IMR-90 (cell line): ENCODE results near the gene IGF1R. TPM values are rescaled to one million over a fixed set of nuclear protein-coding genes. Genes with fewer than 3 reads are reported as not detected.

Experiments
- ATAC-seq: fragments of 200-7000 bp; cut with Tn5 transposase; 2 replicates; pipeline ENCODE4 v1.9.1; 2020; ENCODE audit warnings: low read depth, mild to moderate bottlenecking, moderate library complexity
- BruUV-seq: library from RNA; stranded (reverse); fragments of 400-500 nt; replicated peaks from 2 replicates; lab custom pipeline; 2021; lab: Mats Ljungman, UMichigan
- CTCF ChIA-PET: fragments of 300-600 bp; formaldehyde crosslinking; extraction: SDS; loops from one replicate; lab custom pipeline; 2021; ENCODE audit warnings: antibody characterized with exemption; lab: Yijun Ruan, JAX
- POLR2A ChIA-PET: fragments of 300-600 bp; sonication (Branson Sonifier 250); formaldehyde crosslinking; loops from one replicate; lab custom pipeline; 2022; ENCODE audit warnings: antibody characterized with exemption; ENCODE audit not compliant: unreplicated experiment; lab: Charles Lee
- DNase-seq: peaks from one replicate; pipeline ENCODE4 v3.0.0; 2013
- H2AFZ ChIP-seq: replicated peaks from 2 replicates; pipeline ENCODE3; 2013; ENCODE audit warnings: low read length, mild to moderate bottlenecking; ENCODE audit not compliant: poor library complexity
- H2AK5ac ChIP-seq: 2 replicates; pipeline ENCODE4 v1.6.1; 2013; ENCODE audit warnings: low read depth, low read length, inconsistent platforms
- H2AK9ac ChIP-seq: replicated peaks from 2 replicates; pipeline ENCODE3; 2013; ENCODE audit warnings: mild to moderate bottlenecking, low read depth, low read length, moderate library complexity; ENCODE audit not compliant: poor library complexity
- H2BK120ac ChIP-seq: 2 replicates; pipeline ENCODE4 v1.6.1; 2013; ENCODE audit warnings: low read depth, low read length, inconsistent platforms
- H2BK15ac ChIP-seq: 3 replicates; pipeline ENCODE4 v1.6.1; 2013; ENCODE audit warnings: low read depth, low read length, inconsistent platforms
- H2BK20ac ChIP-seq: 2 replicates; pipeline ENCODE4 v1.6.1; 2013; ENCODE audit warnings: low read depth, mild to moderate bottlenecking, inconsistent platforms, low read length, moderate library complexity
- H2BK5ac ChIP-seq: 2 replicates; pipeline ENCODE4 v1.6.1; 2013; ENCODE audit warnings: mild to moderate bottlenecking, low read depth, low read length, inconsistent platforms; ENCODE audit not compliant: poor library complexity, severe bottlenecking
- H3K14ac ChIP-seq: replicated peaks from 2 replicates; pipeline ENCODE4 v1.6.1; 2013; ENCODE audit warnings: low read depth, low read length, inconsistent platforms
- H3K18ac ChIP-seq: 2 replicates; pipeline ENCODE4 v1.6.1; 2013; ENCODE audit warnings: low read depth, low read length, control low read depth
- H3K23ac ChIP-seq: 2 replicates; pipeline ENCODE4 v1.6.1; 2013; ENCODE audit warnings: low read depth, low read length, inconsistent platforms
- H3K27ac ChIP-seq: 2 replicates; pipeline ENCODE4 v1.5.1; 2013; ENCODE audit warnings: mild to moderate bottlenecking, control low read depth, low read length; ENCODE audit not compliant: insufficient read depth
- H3K27me3 ChIP-seq: 2 replicates; pipeline ENCODE4 v1.6.1; 2013; ENCODE audit warnings: low read length; ENCODE audit not compliant: control insufficient read depth, insufficient read depth
- H3K36me3 ChIP-seq: 2 replicates; pipeline ENCODE4 v1.6.1; 2013; ENCODE audit warnings: low read length, mixed read lengths; ENCODE audit not compliant: control insufficient read depth, insufficient read depth
- H3K4ac ChIP-seq: 2 replicates; pipeline ENCODE4 v1.6.1; 2013; ENCODE audit warnings: low read depth, low read length, inconsistent platforms
- H3K4me1 ChIP-seq: 2 replicates; pipeline ENCODE4 v1.6.1; 2013; ENCODE audit warnings: low read length, mixed read lengths; ENCODE audit not compliant: control insufficient read depth, insufficient read depth
- H3K4me2 ChIP-seq: 2 replicates; pipeline ENCODE4 v1.6.1; 2013; ENCODE audit warnings: low read depth, mild to moderate bottlenecking, control low read depth, low read length, moderate library complexity
- H3K4me3 ChIP-seq: 2 replicates; pipeline ENCODE4 v1.5.1; 2013; ENCODE audit warnings: low read depth, mild to moderate bottlenecking, control low read depth, low read length, moderate library complexity; ENCODE audit not compliant: insufficient read depth
- H3K56ac ChIP-seq: 2 replicates; pipeline ENCODE4 v1.6.1; 2013; ENCODE audit warnings: low read length, inconsistent platforms; ENCODE audit not compliant: insufficient read depth; ENCODE audit errors: extremely low read depth
- H3K79me1 ChIP-seq, 2 experiments: 2 replicates each; pipeline ENCODE4 v1.6.1; 2013; ENCODE audit warnings: low read length in 2 of 2, inconsistent platforms in 1 of 2, low read depth in 1 of 2
- H3K9ac ChIP-seq: 2 replicates; pipeline ENCODE4 v1.6.1; 2013; ENCODE audit warnings: low read depth, low read length, control low read depth
- H3K9me1 ChIP-seq: 2 replicates; pipeline ENCODE4 v1.6.1; 2013; ENCODE audit warnings: low read length, inconsistent platforms; ENCODE audit not compliant: insufficient read depth
- H3K9me3 ChIP-seq: 2 replicates; pipeline ENCODE4 v1.6.1; 2013; ENCODE audit warnings: low read length; ENCODE audit not compliant: control insufficient read depth, insufficient read depth
- H4K20me1 ChIP-seq: 2 replicates; pipeline ENCODE4 v1.6.1; 2013; ENCODE audit warnings: low read length, inconsistent platforms; ENCODE audit not compliant: insufficient read depth
- H4K5ac ChIP-seq: 2 replicates; pipeline ENCODE4 v1.6.1; 2013; ENCODE audit warnings: mild to moderate bottlenecking, low read depth, low read length, control low read depth
- H4K8ac ChIP-seq, 2 experiments: 2 replicates each; pipeline ENCODE4 v1.6.1; 2013; ENCODE audit warnings: low read depth in 2 of 2, low read length in 2 of 2, control low read depth in 1 of 2, inconsistent platforms in 1 of 2
- H4K91ac ChIP-seq: 2 replicates; pipeline ENCODE4 v1.6.1; 2013; ENCODE audit warnings: low read depth, low read length, inconsistent platforms; ENCODE audit not compliant: insufficient read depth
- CEBPB ChIP-seq: IDR thresholded peaks from 2 replicates; pipeline ENCODE4 v1.6.1; 2012; ENCODE audit warnings: low read depth, low read length, improper control_type of control experiment
- WGBS, 2 experiments: methylation state at CpG; one replicate each; pipeline versions ENCODE4 v1.1.5 to v1.1.7; 2013; ENCODE audit warnings: missing lambda C conversion rate in 2 of 2; ENCODE audit not compliant: insufficient read length in 1 of 2; ENCODE audit errors: extremely low coverage in 2 of 2; 5-methylcytosine and 5-hydroxymethylcytosine counted together
- dilution Hi-C: fragments of 300-500 bp; cut with HindIII; formaldehyde crosslinking; loops from one replicate; pipeline ENCODE4 v1.14.3; 2018; ENCODE audit warnings: low sequenced_read_pairs; ENCODE audit not compliant: unreplicated experiment
- in situ Hi-C: fragments of 300-500 bp; cut with MboI; formaldehyde crosslinking; loops from 3 replicates; pipeline ENCODE4 v1.14.3; 2019; ENCODE audit warnings: low sequenced_read_pairs, inconsistent platforms, mixed read lengths
- intact Hi-C: fragments of 100-400 bp; cut with micrococcal nuclease; formaldehyde crosslinking; loops from 2 replicates; pipeline ENCODE4 v1.10.0; 2022
- polyA plus RNA-seq, 3 experiments: library from polyadenylated mRNA; depleted of rRNA; stranded (reverse); fragments of >200 nt; gene quantifications; 2 replicates each; pipeline ENCODE4 v1.2.3, GENCODE V29; 2012; ENCODE audit warnings: low replicate concordance in 1 of 3
- total RNA-seq: library from RNA; depleted of rRNA; stranded (reverse); fragments of >200 nt; gene quantifications from 2 replicates; pipeline ENCODE4 v1.2.3, GENCODE V29; 2012
- TF ChIP-seq, protein P1 (sequence below): fragments of 150-350 bp; IDR thresholded peaks from 2 replicates; pipeline ENCODE4 v1.6.1; 2016; ENCODE audit warnings: low read depth, mild to moderate bottlenecking, low read length, moderate library complexity, borderline replicate concordance

IGF1R gene
- total and polyA plus RNA-seq, 2 of the 4 experiments (the other 2 are of a cell fraction) = 24.0 to 24.9 TPM

GRCh38 chr15:98765610-98766009 lies 117.3 kb downstream of the IGF1R start:
- H4K8ac ChIP-seq = no peak overlapping the region
- no peak overlapping the region for H4K5ac ChIP-seq
- intact Hi-C loops = no loop called here
- H3K36me3 ChIP-seq = no peaks in the 10 kb centered on the region; the same call in 1 of the 2 replicates
- H2BK120ac ChIP-seq = no peak overlapping the region; the same call in 1 of the 2 replicates
- peaks cover 31 to 82% of the 10 kb centered on the region in 2 experiments for H3K79me1 ChIP-seq
- no peak overlapping the region for H3K4me2 ChIP-seq
- CTCF ChIA-PET = interaction anchor here (1.8 kb wide), 1 partner anchor 14 kb away, joined by 5 read pairs; no protein-coding TSS in a partner anchor
- TF ChIP-seq, protein P1, sequence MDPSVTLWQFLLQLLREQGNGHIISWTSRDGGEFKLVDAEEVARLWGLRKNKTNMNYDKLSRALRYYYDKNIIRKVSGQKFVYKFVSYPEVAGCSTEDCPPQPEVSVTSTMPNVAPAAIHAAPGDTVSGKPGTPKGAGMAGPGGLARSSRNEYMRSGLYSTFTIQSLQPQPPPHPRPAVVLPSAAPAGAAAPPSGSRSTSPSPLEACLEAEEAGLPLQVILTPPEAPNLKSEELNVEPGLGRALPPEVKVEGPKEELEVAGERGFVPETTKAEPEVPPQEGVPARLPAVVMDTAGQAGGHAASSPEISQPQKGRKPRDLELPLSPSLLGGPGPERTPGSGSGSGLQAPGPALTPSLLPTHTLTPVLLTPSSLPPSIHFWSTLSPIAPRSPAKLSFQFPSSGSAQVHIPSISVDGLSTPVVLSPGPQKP = no peak
- TF ChIP-seq CEBPB = peak; percentile 66
- H3K14ac ChIP-seq = peak overlapping the region; percentile 52; the same call in 1 of the 2 replicates
- DNase-seq (no peak), ATAC-seq (no peak; the same call in 1 of the 2 replicates)
- H2BK5ac ChIP-seq = no peak overlapping the region
- H3K4me1 ChIP-seq = peaks cover 18% of the 10 kb centered on the region
- 100% methylated on average over 1 of the region's 2 CpGs; no CpG with 5 or more reads in 1 of the 2 experiments for WGBS, 2 experiments
- dilution Hi-C loops = no loop called here
- H2BK15ac ChIP-seq = no peak overlapping the region
- POLR2A ChIA-PET = no interaction called here
- in situ Hi-C loops = no loop called here
- H3K23ac ChIP-seq = peak overlapping the region; percentile 48; the same call in 1 of the 2 replicates
- H4K91ac ChIP-seq = 0 out of 2 replicates have a peak overlapping the region, but pooled peaks have one; percentile 46
- H2BK20ac ChIP-seq = no peak overlapping the region
- peak overlapping the region; percentile 35; the same call in 1 of the 2 replicates for H2AK5ac ChIP-seq
- no peaks in the 10 kb centered on the region for H3K9me3 ChIP-seq
- no peak overlapping the region for H3K18ac ChIP-seq
- H2AK9ac ChIP-seq = no peak overlapping the region
- H3K9ac ChIP-seq = no peak overlapping the region
- H3K27ac ChIP-seq = no peak overlapping the region
- no peak overlapping the region for H2AFZ ChIP-seq
- H3K4ac ChIP-seq = no peak overlapping the region
- no peak overlapping the region for H3K4me3 ChIP-seq
- peaks cover 26% of the 10 kb centered on the region for H3K9me1 ChIP-seq
- no peaks in the 10 kb centered on the region for H3K27me3 ChIP-seq
- peaks cover 76% of the 10 kb centered on the region for H4K20me1 ChIP-seq
- BruUV-seq = no TSS peak
- no peak overlapping the region for H3K56ac ChIP-seq
